Smooth muscle cell (in vitro differentiated cells): ENCODE results near the gene XXYLT1. TPM values are rescaled to one million over a fixed set of nuclear protein-coding genes. Genes with fewer than 3 reads are reported as not detected.

Experiments used
- DNase-seq: peaks from one replicate; lab custom pipeline; 2025; ENCODE audit not compliant: unreplicated experiment; lab: John Stamatoyannopoulos, UW
- H2AFZ ChIP-seq: fragments of 200-600 bp; sonication (generic); 2 replicates; pipeline ENCODE4 v1.6.0; 2016; ENCODE audit warnings: antibody characterized with exemption, low read depth, mild to moderate bottlenecking
- H3F3A ChIP-seq: fragments of 200-600 bp; sonication (generic); 2 replicates; pipeline ENCODE4 v1.6.0; 2017; ENCODE audit warnings: antibody characterized with exemption, low read depth
- H3K27ac ChIP-seq: fragments of 200-600 bp; sonication (generic); 2 replicates; pipeline ENCODE4 v1.5.1; 2016; ENCODE audit warnings: low read depth, mild to moderate bottlenecking
- H3K27me3 ChIP-seq: fragments of 200-600 bp; sonication (generic); 2 replicates; pipeline ENCODE4 v1.6.1; 2016; ENCODE audit warnings: low read depth, mild to moderate bottlenecking
- H3K36me3 ChIP-seq: fragments of 200-600 bp; sonication (generic); 2 replicates; pipeline ENCODE4 v1.5.1; 2016; ENCODE audit warnings: low read depth
- H3K4me1 ChIP-seq: fragments of 200-600 bp; sonication (generic); 2 replicates; pipeline ENCODE4 v1.5.1; 2016; ENCODE audit warnings: low read depth
- H3K4me2 ChIP-seq: fragments of 200-600 bp; sonication (generic); 2 replicates; pipeline ENCODE4 v1.6.0; 2016; ENCODE audit warnings: mild to moderate bottlenecking
- H3K4me3 ChIP-seq: fragments of 200-600 bp; sonication (generic); 2 replicates; pipeline ENCODE4 v1.5.1; 2016; ENCODE audit warnings: mild to moderate bottlenecking
- H3K79me2 ChIP-seq: fragments of 200-600 bp; sonication (generic); 2 replicates; pipeline ENCODE4 v1.6.0; 2016; ENCODE audit warnings: low read depth, mild to moderate bottlenecking
- H3K9ac ChIP-seq: fragments of 200-600 bp; sonication (generic); 2 replicates; pipeline ENCODE4 v1.6.0; 2016; ENCODE audit warnings: low read depth
- H3K9me3 ChIP-seq: fragments of 200-600 bp; sonication (generic); replicated peaks from 2 replicates; pipeline ENCODE4 v1.5.1; 2016; ENCODE audit warnings: low read depth
- H4K20me1 ChIP-seq: fragments of 200-600 bp; sonication (generic); 2 replicates; pipeline ENCODE4 v1.6.0; 2016; ENCODE audit warnings: low read depth
- WGBS: methylation state at CpG from one replicate; pipeline ENCODE4 v1.1.7; 2016; ENCODE audit warnings: low lambda C conversion rate; 5-methylcytosine and 5-hydroxymethylcytosine counted together
- polyA plus RNA-seq: library from polyadenylated mRNA; unstranded; fragments of >200 nt; fragmentation: Nextera tagmentation; extraction: Ambion mirVana; gene quantifications from 2 replicates; pipeline ENCODE4 v1.2.1, GENCODE V29; 2016
- total RNA-seq: library from RNA; depleted of rRNA; stranded (reverse); fragments of >200 nt; gene quantifications from 2 replicates; pipeline ENCODE4 v1.2.3, GENCODE V29; 2014
- TF ChIP-seq, protein P1 (sequence below): fragments of 200-600 bp; sonication (generic); IDR thresholded peaks from 2 replicates; pipeline ENCODE4 v1.5.1; 2017; ENCODE audit warnings: borderline replicate concordance, mild to moderate bottlenecking, antibody characterized with exemption; ENCODE audit not compliant: insufficient read depth, poor library complexity, severe bottlenecking

The XXYLT1 gene
- total and polyA plus RNA-seq, 2 experiments from 2014 or later = 22.2 to 35.4 TPM

DNA sequence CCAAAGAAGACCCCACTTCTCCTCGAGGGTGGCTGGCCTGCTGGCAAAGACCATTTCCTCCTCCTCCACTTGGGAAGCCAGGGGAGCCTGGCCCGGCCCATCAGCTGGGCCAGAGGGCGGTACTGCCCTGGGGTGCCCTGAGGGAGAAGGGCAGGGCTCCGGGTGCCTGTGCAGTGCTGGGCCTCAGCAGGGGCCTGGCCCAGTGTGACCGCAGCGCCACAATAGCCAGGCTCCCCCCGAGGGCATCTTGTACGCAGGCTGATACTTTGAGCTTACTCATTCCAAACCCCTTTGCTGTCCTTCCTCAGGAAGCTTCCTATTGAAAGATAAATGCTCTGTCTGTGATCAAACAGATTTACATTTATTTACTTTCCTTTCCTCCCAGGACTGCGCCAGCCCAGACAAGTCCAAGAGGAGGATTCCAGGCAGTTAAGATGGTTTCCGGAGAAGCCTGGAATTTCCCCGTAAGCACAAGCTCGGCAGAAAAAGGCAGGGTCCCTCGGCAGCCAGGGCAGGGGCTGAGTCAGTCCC, 240.1 kb downstream of the XXYLT1 start:
- Histone ChIP-seq H3K4me1 (no peaks in the 10 kb centered on the region), H3K36me3 (no peaks in the 10 kb centered on the region), H3K79me2 (no peaks in the 10 kb centered on the region), H3K27ac (peak overlapping the region; percentile 77), H3K9ac (peak overlapping the region; percentile 30), H3K4me2 (peak overlapping the region; percentile 25), H3K4me3 (no peak overlapping the region), H4K20me1 (no peaks in the 10 kb centered on the region), H3K9me3 (no peaks in the 10 kb centered on the region), H3F3A (peaks cover 12% of the 10 kb centered on the region), H2AFZ (peak overlapping the region; percentile 12), H3K27me3 (no peaks in the 10 kb centered on the region)
- 4% methylated on average over 13 of the region's 13 CpGs for WGBS
- no peak for DNase-seq
- TF ChIP-seq, protein P1, sequence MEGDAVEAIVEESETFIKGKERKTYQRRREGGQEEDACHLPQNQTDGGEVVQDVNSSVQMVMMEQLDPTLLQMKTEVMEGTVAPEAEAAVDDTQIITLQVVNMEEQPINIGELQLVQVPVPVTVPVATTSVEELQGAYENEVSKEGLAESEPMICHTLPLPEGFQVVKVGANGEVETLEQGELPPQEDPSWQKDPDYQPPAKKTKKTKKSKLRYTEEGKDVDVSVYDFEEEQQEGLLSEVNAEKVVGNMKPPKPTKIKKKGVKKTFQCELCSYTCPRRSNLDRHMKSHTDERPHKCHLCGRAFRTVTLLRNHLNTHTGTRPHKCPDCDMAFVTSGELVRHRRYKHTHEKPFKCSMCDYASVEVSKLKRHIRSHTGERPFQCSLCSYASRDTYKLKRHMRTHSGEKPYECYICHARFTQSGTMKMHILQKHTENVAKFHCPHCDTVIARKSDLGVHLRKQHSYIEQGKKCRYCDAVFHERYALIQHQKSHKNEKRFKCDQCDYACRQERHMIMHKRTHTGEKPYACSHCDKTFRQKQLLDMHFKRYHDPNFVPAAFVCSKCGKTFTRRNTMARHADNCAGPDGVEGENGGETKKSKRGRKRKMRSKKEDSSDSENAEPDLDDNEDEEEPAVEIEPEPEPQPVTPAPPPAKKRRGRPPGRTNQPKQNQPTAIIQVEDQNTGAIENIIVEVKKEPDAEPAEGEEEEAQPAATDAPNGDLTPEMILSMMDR = no peak

DNA sequence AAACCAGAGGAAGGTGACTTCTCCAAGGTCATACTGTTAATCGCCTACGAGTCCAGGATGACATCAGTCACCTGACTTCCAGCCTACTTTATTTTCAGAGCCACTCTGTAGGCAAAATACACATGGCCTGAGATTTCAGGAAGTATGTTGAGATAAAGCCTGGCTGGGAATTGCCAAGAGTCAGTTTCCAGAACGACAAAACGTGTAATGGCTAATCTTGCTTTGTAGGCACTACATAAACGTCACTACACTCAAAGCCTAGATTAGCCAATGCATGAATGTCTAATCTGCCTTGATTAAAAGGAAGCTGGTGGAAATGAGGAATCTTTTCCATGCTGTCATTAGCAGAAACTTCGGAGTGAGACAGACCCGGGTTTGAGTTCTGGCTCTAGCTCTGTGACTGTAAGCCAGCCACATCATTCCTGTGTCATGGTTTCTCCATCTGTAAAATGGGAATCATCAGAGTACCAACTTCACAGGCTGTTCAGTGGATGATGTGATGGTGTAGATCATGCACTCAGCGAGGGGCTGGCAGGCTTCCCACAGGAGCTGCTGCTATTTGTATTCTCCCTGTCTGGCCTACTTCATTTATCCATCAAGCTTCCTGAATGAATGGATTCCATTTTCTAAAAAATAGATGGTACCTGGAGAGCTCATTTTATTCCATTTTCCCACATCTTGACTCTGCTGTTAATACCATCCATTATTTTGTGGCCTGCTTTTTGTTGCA, 241.9 kb downstream of the XXYLT1 start:
- WGBS = 39% methylated on average over 8 of the region's 8 CpGs
- no peak for DNase-seq
- H3F3A ChIP-seq = peaks cover 12% of the 10 kb centered on the region
- H3K9ac ChIP-seq = no peak overlapping the region
- H3K4me2 ChIP-seq = no peak overlapping the region
- no peaks in the 10 kb centered on the region for H4K20me1 ChIP-seq
- H3K36me3 ChIP-seq = no peaks in the 10 kb centered on the region
- no peak overlapping the region for H3K4me3 ChIP-seq
- H3K79me2 ChIP-seq = no peaks in the 10 kb centered on the region
- no peaks in the 10 kb centered on the region for H3K27me3 ChIP-seq
- H3K4me1 ChIP-seq = no peaks in the 10 kb centered on the region
- H3K27ac ChIP-seq = no peak overlapping the region
- H3K9me3 ChIP-seq = no peaks in the 10 kb centered on the region
- H2AFZ ChIP-seq = no peak overlapping the region
- TF ChIP-seq, protein P1 = no peak

DNA sequence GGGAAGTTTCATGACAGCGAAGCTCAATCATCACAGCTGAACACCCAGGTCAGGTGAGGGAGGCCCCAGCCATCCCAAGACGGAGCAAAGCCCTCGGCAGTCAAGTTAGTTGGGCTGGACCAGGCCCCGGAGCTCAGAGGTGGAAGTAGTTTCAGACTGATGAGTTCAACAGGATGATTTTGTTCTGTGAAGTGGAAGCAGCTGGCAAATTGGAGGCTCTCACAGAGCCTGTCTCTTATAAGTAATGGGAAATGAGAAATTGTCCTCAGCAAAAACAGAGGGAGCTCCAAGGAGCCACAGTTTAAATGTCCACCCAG, 245.1 kb downstream of the XXYLT1 start:
- Histone ChIP-seq H3K9me3 (no peaks in the 10 kb centered on the region), H3K9ac (no peak overlapping the region), H3K4me3 (no peak overlapping the region), H3K27me3 (no peaks in the 10 kb centered on the region), H3K4me1 (no peaks in the 10 kb centered on the region), H3K4me2 (no peak overlapping the region), H3K27ac (no peak overlapping the region), H3F3A (no peaks in the 10 kb centered on the region), H2AFZ (no peak overlapping the region), H3K36me3 (no peaks in the 10 kb centered on the region), H3K79me2 (no peaks in the 10 kb centered on the region), H4K20me1 (no peaks in the 10 kb centered on the region)
- TF ChIP-seq, protein P1 = no peak
- WGBS = 69% methylated on average over 4 of the region's 4 CpGs
- DNase-seq = no peak
